H1 (cell line): ENCODE measurements around the gene SRRM3. TPM values are rescaled to one million over a fixed set of nuclear protein-coding genes. Genes with fewer than 3 reads are reported as not detected.

Experiments used
- CTCF ChIA-PET: fragments of 300-600 bp; sonication (Branson Sonifier 250); formaldehyde crosslinking; loops from one replicate; lab custom pipeline; 2021; ENCODE audit not compliant: partially characterized antibody; lab: Charles Lee
- POLR2A ChIA-PET: fragments of 300-600 bp; sonication (Branson Sonifier 250); formaldehyde crosslinking; loops from one replicate; lab custom pipeline; 2021; ENCODE audit warnings: inconsistent platforms; ENCODE audit not compliant: partially characterized antibody; lab: Charles Lee
- DNase-seq, 2 experiments: peaks; one replicate each; pipeline versions ENCODE4 v3.0.0 to v3.0.0-alpha.2; 2010 to 2022; ENCODE audit warnings: low spot score in 2 of 2, low read depth in 1 of 2, mixed read lengths in 1 of 2
- FAIRE-seq: peaks from 2 replicates; lab custom pipeline; 2011; peaks lifted over from hg19 to GRCh38; lab: Jason Lieb, UNC
- H2AFZ ChIP-seq: 2 replicates; pipeline ENCODE4 v1.8.1; 2012; ENCODE audit warnings: low read length, inconsistent platforms
- H2AK5ac ChIP-seq: 2 replicates; pipeline ENCODE4 v1.6.1; 2013; ENCODE audit warnings: low read depth, low read length
- H2BK120ac ChIP-seq: replicated peaks from 2 replicates; pipeline ENCODE3; 2013; ENCODE audit warnings: low read depth, low read length, inconsistent platforms
- H2BK12ac ChIP-seq: 2 replicates; pipeline ENCODE4 v1.6.1; 2013; ENCODE audit warnings: low read depth, low read length
- H2BK15ac ChIP-seq: 2 replicates; pipeline ENCODE4 v1.6.1; 2013; ENCODE audit warnings: low read length
- H2BK20ac ChIP-seq: 2 replicates; pipeline ENCODE4 v1.6.1; 2013; ENCODE audit warnings: low read length
- H2BK5ac ChIP-seq: 2 replicates; pipeline ENCODE4 v1.6.1; 2013; ENCODE audit warnings: low read depth, low read length
- H3K14ac ChIP-seq: 2 replicates; pipeline ENCODE4 v1.6.1; 2013; ENCODE audit warnings: inconsistent platforms; ENCODE audit not compliant: insufficient read length
- H3K18ac ChIP-seq: 2 replicates; pipeline ENCODE4 v1.6.1; 2013; ENCODE audit warnings: low read length; ENCODE audit errors: extremely low read depth
- H3K23ac ChIP-seq: 2 replicates; pipeline ENCODE4 v1.6.1; 2013; ENCODE audit warnings: inconsistent platforms; ENCODE audit not compliant: insufficient read length
- H3K23me2 ChIP-seq: 2 replicates; pipeline ENCODE4 v1.6.1; 2013; ENCODE audit warnings: low read depth, low read length
- H3K27ac ChIP-seq: 2 replicates; pipeline ENCODE4 v1.6.1; 2011; ENCODE audit warnings: low read depth, low read length, inconsistent platforms
- H3K27me3 ChIP-seq, 4 experiments: replicated peaks in 1 of 4; 1 replicate in 1 of 4; 2 replicates in 3 of 4; pipeline versions ENCODE4 v1.6.1 to v1.8.1; 2011 to 2013; ENCODE audit warnings: low read length in 3 of 4, mild to moderate bottlenecking in 3 of 4, inconsistent platforms in 2 of 4, mixed read lengths in 2 of 4, moderate library complexity in 1 of 4; ENCODE audit not compliant: control insufficient read depth in 3 of 4, insufficient read depth in 3 of 4; ENCODE audit errors: extremely low read depth in 1 of 4
- H3K36me3 ChIP-seq, 4 experiments: 2 replicates each; pipeline versions ENCODE4 v1.6.1 to v1.8.1; 2011 to 2013; ENCODE audit warnings: mild to moderate bottlenecking in 4 of 4, low read length in 3 of 4, moderate library complexity in 2 of 4, control low read depth in 1 of 4, inconsistent platforms in 1 of 4; ENCODE audit not compliant: insufficient read depth in 4 of 4, control insufficient read depth in 2 of 4
- H3K4ac ChIP-seq: replicated peaks from 2 replicates; pipeline ENCODE3; 2013; ENCODE audit warnings: low read length, low read depth, mixed read lengths, inconsistent platforms; ENCODE audit not compliant: insufficient read length
- H3K4me1 ChIP-seq, 4 experiments: replicated peaks in 1 of 4; 1 replicate in 1 of 4; 2 replicates in 3 of 4; pipeline versions ENCODE4 v1.6.1 to v1.8.1; 2011 to 2013; ENCODE audit warnings: low read length in 3 of 4, inconsistent platforms in 2 of 4, mixed read lengths in 1 of 4; ENCODE audit not compliant: insufficient read depth in 4 of 4, control insufficient read depth in 3 of 4
- H3K4me2 ChIP-seq, 2 experiments: 2 replicates each; pipeline versions ENCODE4 v1.6.1 to v1.8.1; 2011 to 2013; ENCODE audit warnings: low read depth in 2 of 2, low read length in 2 of 2, control low read depth in 1 of 2, inconsistent platforms in 1 of 2, mild to moderate bottlenecking in 1 of 2; ENCODE audit not compliant: insufficient read depth in 1 of 2
- H3K4me3 ChIP-seq, 4 experiments: fragments of 200-600, 300-600 bp in 1 of 4; sonication (generic), shearing (Covaris generic), sonication (Bioruptor Twin) in 1 of 4; 2 replicates each; pipeline versions ENCODE4 v1.5.1 to v1.8.1; 2011 to 2016; ENCODE audit warnings: low read length in 4 of 4, low read depth in 3 of 4, control low read depth in 2 of 4, inconsistent platforms in 2 of 4, mild to moderate bottlenecking in 2 of 4, mixed read lengths in 1 of 4, moderate library complexity in 1 of 4; ENCODE audit not compliant: insufficient read depth in 2 of 4; ENCODE audit errors: extremely low read depth in 1 of 4
- H3K56ac ChIP-seq: replicated peaks from 2 replicates; pipeline ENCODE3; 2013; ENCODE audit warnings: low read depth, mild to moderate bottlenecking, mixed read lengths, low read length, inconsistent platforms; ENCODE audit not compliant: insufficient read length
- H3K79me1 ChIP-seq: 2 replicates; pipeline ENCODE4 v1.6.1; 2013; ENCODE audit warnings: low read depth, low read length, control low read depth
- H3K79me2 ChIP-seq, 2 experiments: 2 replicates each; pipeline versions ENCODE4 v1.6.1 to v1.8.1; 2012 to 2013; ENCODE audit warnings: low read length in 2 of 2, mild to moderate bottlenecking in 2 of 2, inconsistent platforms in 1 of 2; ENCODE audit not compliant: insufficient read depth in 2 of 2, control insufficient read depth in 1 of 2
- H3K9ac ChIP-seq, 4 experiments: replicated peaks in 1 of 4; 1 replicate in 1 of 4; 2 replicates in 3 of 4; pipeline versions ENCODE4 v1.6.1 to v1.8.1; 2011 to 2013; ENCODE audit warnings: low read depth in 3 of 4, low read length in 3 of 4, control low read depth in 2 of 4, mild to moderate bottlenecking in 2 of 4, moderate library complexity in 2 of 4, inconsistent platforms in 1 of 4; ENCODE audit errors: extremely low read depth in 1 of 4
- H3K9me3 ChIP-seq, 2 experiments: 2 replicates each; pipeline versions ENCODE4 v1.6.1 to v1.8.1; 2012 to 2013; ENCODE audit warnings: mild to moderate bottlenecking in 2 of 2, moderate library complexity in 2 of 2, control low read depth in 1 of 2, inconsistent platforms in 1 of 2, low read depth in 1 of 2, low read length in 1 of 2, mixed read lengths in 1 of 2; ENCODE audit not compliant: insufficient read depth in 2 of 2
- H4K20me1 ChIP-seq, 2 experiments: replicated peaks in 1 of 2; 2 replicates each; pipeline versions ENCODE3 to v1.8.1; 2011 to 2013; ENCODE audit warnings: inconsistent platforms in 2 of 2, low read length in 2 of 2, mild to moderate bottlenecking in 1 of 2; ENCODE audit not compliant: insufficient read depth in 2 of 2, control insufficient read depth in 1 of 2
- H4K5ac ChIP-seq: 2 replicates; pipeline ENCODE4 v1.6.1; 2013; ENCODE audit warnings: low read length, low read depth, mixed read lengths, inconsistent platforms; ENCODE audit not compliant: insufficient read length
- H4K8ac ChIP-seq: 2 replicates; pipeline ENCODE4 v1.8.0; 2013; ENCODE audit warnings: mild to moderate bottlenecking, moderate library complexity, low read length, inconsistent platforms; ENCODE audit not compliant: insufficient read depth; ENCODE audit errors: extremely low read depth
- H4K91ac ChIP-seq: replicated peaks from 2 replicates; pipeline ENCODE3; 2013; ENCODE audit warnings: low read length, mixed read lengths, inconsistent platforms; ENCODE audit not compliant: insufficient read length
- ASH2L ChIP-seq: fragments of 200-600, 300-600 bp; sonication (generic); IDR thresholded peaks from one replicate; pipeline ENCODE4 v1.7.1; 2017; ENCODE audit warnings: low read length
- BACH1 ChIP-seq: IDR thresholded peaks from 2 replicates; pipeline ENCODE4 v1.6.1; 2012; ENCODE audit warnings: low read length, improper control_type of control experiment
- BRCA1 ChIP-seq: IDR thresholded peaks from 2 replicates; pipeline ENCODE4 v1.6.1; 2012; ENCODE audit warnings: low read depth, low read length, improper control_type of control experiment
- CBX5 ChIP-seq: fragments of 300-800, 300-1000 bp; sonication (generic); IDR thresholded peaks from 2 replicates; pipeline ENCODE4 v1.7.1; 2016; ENCODE audit warnings: antibody characterized with exemption, low read length, low read depth
- CEBPB ChIP-seq: IDR thresholded peaks from 2 replicates; pipeline ENCODE4 v1.6.1; 2012; ENCODE audit warnings: low read depth, low read length
- EP300 ChIP-seq, 2 experiments: IDR thresholded peaks; 1 replicate in 1 of 2; 2 replicates in 1 of 2; pipeline ENCODE4 v1.6.1; 2011 to 2012; ENCODE audit warnings: low read depth in 2 of 2, low read length in 2 of 2, mild to moderate bottlenecking in 2 of 2, borderline replicate concordance in 1 of 2, inconsistent platforms in 1 of 2, moderate library complexity in 1 of 2
- EZH2 ChIP-seq: fragments of 200-600 bp; sonication (generic); IDR thresholded peaks from 2 replicates; pipeline ENCODE4 v1.7.1; 2012; ENCODE audit warnings: low read depth, mild to moderate bottlenecking, moderate library complexity, low read length, inconsistent platforms; ENCODE audit not compliant: severe bottlenecking
- HDAC6 ChIP-seq: IDR thresholded peaks from one replicate; pipeline ENCODE4 v1.7.1; 2012; ENCODE audit warnings: low read depth, mild to moderate bottlenecking, inconsistent platforms, low read length, moderate library complexity
- NANOG ChIP-seq: IDR thresholded peaks from 2 replicates; pipeline ENCODE4 v1.6.1; 2011; ENCODE audit warnings: low read length, low read depth, mild to moderate bottlenecking, inconsistent platforms; ENCODE audit not compliant: insufficient read depth, poor library complexity, severe bottlenecking
- POU5F1 ChIP-seq: IDR thresholded peaks from 2 replicates; pipeline ENCODE4 v1.6.1; 2011; ENCODE audit warnings: low read depth, mild to moderate bottlenecking, low read length, moderate library complexity
- SIN3A ChIP-seq, 2 experiments: IDR thresholded peaks in 1 of 2; conservative IDR thresholded peaks in 1 of 2; 2 replicates each; pipeline ENCODE4 v1.6.1; 2011 to 2012; ENCODE audit warnings: low read length in 2 of 2, improper control_type of control experiment in 1 of 2, low read depth in 1 of 2, mild to moderate bottlenecking in 1 of 2
- USF2 ChIP-seq: IDR thresholded peaks from 2 replicates; pipeline ENCODE4 v1.6.1; 2011; ENCODE audit warnings: low read length, improper control_type of control experiment
- WGBS, 2 experiments: shearing (Covaris generic) in 1 of 2; methylation state at CpG; one replicate each; pipeline versions ENCODE4 v1.1.6 to v1.1.7; 2013 to 2015; ENCODE audit warnings: low lambda C conversion rate in 2 of 2, mixed read lengths in 2 of 2, inconsistent platforms in 1 of 2, low coverage in 1 of 2, missing lambda C conversion rate in 1 of 2; ENCODE audit not compliant: insufficient replicate concordance in 2 of 2, insufficient coverage in 1 of 2, insufficient read length in 1 of 2; ENCODE audit errors: extremely low coverage in 1 of 2, missing lambda C conversion rate in 1 of 2; 5-methylcytosine and 5-hydroxymethylcytosine counted together
- polyA plus RNA-seq, 7 experiments: library from polyadenylated mRNA; depleted of rRNA in 3 of 7; stranded (reverse) in 5 of 7; unstranded in 2 of 7; fragments of >200 nt in 5 of 7; fragments of 200-250 nt in 2 of 7; gene quantifications; 1 replicate in 5 of 7; 2 replicates in 1 of 7; 4 replicates in 1 of 7; pipeline versions ENCODE4 v1.2.1 to v1.2.3, GENCODE V29; 2011 to 2013; ENCODE audit warnings: missing spikeins in 2 of 7, mixed read lengths in 2 of 7
- total RNA-seq: library from RNA; stranded (reverse); fragmentation: NEBNext Ultra II Directional; extraction: Animal tissue kit (Norgen Biotek cat#: 25700); gene quantifications from 2 replicates; pipeline ENCODE4 v1.2.1, GENCODE V29; 2021

The SRRM3 gene
- total and polyA plus RNA-seq, 2 of the 8 experiments (the other 6 are each of a cell fraction or from before 2014, with no cell fraction given) = 10.4 to 17.4 TPM

- Histone ChIP-seq H2BK20ac (no peak overlapping the region), H3K9me3 (no peaks in the 10 kb centered on the region), H3K23me2 (peaks cover 4% of the 10 kb centered on the region; the same call in 1 of the 2 replicates), H3K14ac (no peak overlapping the region), H4K91ac (no peak overlapping the region), H2BK12ac (peak overlapping the region; percentile 94; the same call in 1 of the 2 replicates), H3K79me2 (no peaks in the 10 kb centered on the region), H2AFZ (no peak overlapping the region), H3K79me1 (no peaks in the 10 kb centered on the region), H4K20me1 (no peaks in the 10 kb centered on the region), H2BK120ac (no peak overlapping the region), H3K27ac (peak overlapping the region; percentile 87), H3K27me3 (no peaks in the 10 kb centered on the region), H4K8ac (peak overlapping the region; percentile 90; the same call in 1 of the 2 replicates), H3K4me3 (peak overlapping the region in 2 of 4 experiments; percentile 0 to 69; a peak in 2 of 8 replicates), H3K36me3 (no peaks in the 10 kb centered on the region), H2BK15ac (no peak overlapping the region), H2BK5ac (peak overlapping the region; percentile 86), H4K5ac (peak overlapping the region; percentile 68), H3K4ac (peak overlapping the region; percentile 85), H3K23ac (no peak overlapping the region), H2AK5ac (no peak overlapping the region), H3K9ac (peak overlapping the region in 1 of 4 experiments; percentile 19; a peak in 2 of 7 replicates), H3K56ac (no peak overlapping the region), H3K4me1 (peaks cover 2 to 17% (median 9%) of the 10 kb centered on the region in 4 experiments), H3K18ac (0 out of 2 replicates have a peak overlapping the region, but pooled peaks have one; percentile 63), H3K4me2 (peak overlapping the region; percentile 50 to 92; a peak in 3 of 4 replicates)
- POLR2A ChIA-PET = interaction anchor here (1.1 to 1.5 kb wide), 6 partner anchors 11 to 99 kb away, joined by 3 to 11 read pairs (median 3); no protein-coding TSS in a partner anchor
- 94% methylated on average over 15 of the region's 15 CpGs; no CpG with 5 or more reads in 1 of the 2 experiments for WGBS, 2 experiments
- DNase-seq (no peak), FAIRE-seq (no peak)
- CTCF ChIA-PET = interaction anchor here (0.6 to 3.7 kb wide), 6 partner anchors 11 to 104 kb away, joined by 3 to 20 read pairs (median 4); no protein-coding TSS in a partner anchor
- no peak for TF ChIP-seq NANOG
- TF ChIP-seq EZH2 = no peak
- TF ChIP-seq EP300 (IDR thresholded peaks at IDR 0.05; ENCODE audit: borderline replicate concordance in 1 of 2, low read depth in 2 of 2, low read length in 2 of 2) = no peak
- TF ChIP-seq BRCA1 = no peak
- no peak for TF ChIP-seq USF2
- no peak for TF ChIP-seq HDAC6
- TF ChIP-seq ASH2L = no peak
- no peak for TF ChIP-seq POU5F1
- no peak for TF ChIP-seq SIN3A (conservative IDR thresholded peaks at IDR 0.05 in 1 of 2, IDR thresholded peaks at IDR 0.05 in 1 of 2; ENCODE audit: low read depth in 1 of 2, low read length in 2 of 2)
- TF ChIP-seq CBX5 = no peak
- TF ChIP-seq BACH1 = no peak
- no peak for TF ChIP-seq CEBPB
Measured at GRCh38 chr7:76165973-76166403, 35.7 kb upstream of the SRRM3 start.
